Measurements from ENCODE around the gene KCNJ14. TPM values are rescaled to one million over a fixed set of nuclear protein-coding genes. Genes with fewer than 3 reads are reported as not detected.

KCNJ14 gene
- total and polyA plus RNA-seq, 2 of the 8 experiments (the other 6 are each of a cell fraction or from before 2014, with no cell fraction given): 0.45 to 0.89 TPM

DNA sequence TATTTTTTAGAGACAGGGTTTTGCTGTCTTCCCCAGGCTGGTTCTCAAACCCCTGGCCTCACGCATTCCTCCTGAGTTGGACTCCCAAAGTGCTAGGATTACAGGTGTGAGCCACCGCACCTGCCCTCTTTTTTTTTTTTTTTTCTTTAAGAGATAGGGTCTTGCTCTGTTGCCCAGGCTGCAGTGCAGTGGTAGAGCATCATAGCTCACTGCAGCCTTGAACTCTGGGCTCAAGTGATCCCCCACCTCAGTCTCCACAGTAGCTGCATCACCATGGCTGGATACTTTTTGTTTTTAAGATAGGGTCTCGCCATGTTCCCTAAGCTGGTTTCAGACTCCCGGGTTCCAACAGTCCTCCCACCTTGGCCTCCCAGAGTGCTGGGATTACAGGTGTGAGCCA is 1.5 kb downstream of the KCNJ14 start (continued):
- no peak for TF ChIP-seq CHD1 (IDR thresholded peaks at IDR 0.05; ENCODE audit: low read depth, low read length)
- no peak for TF ChIP-seq POLR2A (IDR thresholded peaks at IDR 0.05; ENCODE audit: control extremely low read depth in 1 of 2, low read depth in 2 of 2, low read length in 2 of 2)

All from H1 (cell line).